Measurements from ENCODE around the gene ARID1B.

- TF ChIP-seq CTCF (conservative IDR thresholded peaks at IDR 0.05; ENCODE audit: low read depth, low read length) (no peak), EZH2 (IDR thresholded peaks at IDR 0.05; ENCODE audit: borderline replicate concordance, low read depth, low read length, poor library complexity, severe bottlenecking) (no peak)
Observed at GRCh38 chr6:156820089-156820798, 43.1 kb downstream of the ARID1B start.
